Large intestine (tissue), 3 donors: ENCODE data around the gene CARD8. TPM values are rescaled to one million over a fixed set of nuclear protein-coding genes. Genes with fewer than 3 reads are reported as not detected.

Experiments used
- DNase-seq, 2 donors: peaks; one replicate each; pipeline versions ENCODE4 v3.0.0 to v3.0.0-alpha.2; 2013
- H3K27ac ChIP-seq: one replicate; pipeline ENCODE4 v1.5.1; 2013; ENCODE audit warnings: low read length
- H3K27me3 ChIP-seq: 2 replicates; pipeline ENCODE4 v1.6.1; 2013; ENCODE audit warnings: low read length; ENCODE audit not compliant: control insufficient read depth, insufficient read depth
- H3K36me3 ChIP-seq: 2 replicates; pipeline ENCODE4 v1.6.1; 2013; ENCODE audit warnings: low read length; ENCODE audit not compliant: control insufficient read depth, insufficient read depth
- H3K4me1 ChIP-seq: one replicate; pipeline ENCODE4 v1.6.1; 2013; ENCODE audit warnings: low read length; ENCODE audit not compliant: control insufficient read depth, insufficient read depth
- H3K4me3 ChIP-seq: one replicate; pipeline ENCODE4 v1.5.1; 2013; ENCODE audit warnings: low read length
- H3K9me3 ChIP-seq: one replicate; pipeline ENCODE4 v1.6.1; 2013; ENCODE audit warnings: mild to moderate bottlenecking, low read depth, low read length, moderate library complexity; ENCODE audit not compliant: control insufficient read depth
- WGBS: methylation state at CpG from one replicate; pipeline ENCODE4 v1.1.5; 2013; ENCODE audit warnings: low lambda C conversion rate; ENCODE audit not compliant: insufficient coverage; 5-methylcytosine and 5-hydroxymethylcytosine counted together
- polyA plus RNA-seq: library from polyadenylated mRNA; unstranded; fragments of 120-200 nt; gene quantifications from one replicate; pipeline ENCODE4 v1.2.1, GENCODE V29; 2013

The CARD8 gene
- polyA plus RNA-seq, 1 donor, result 40.9 TPM

DNA sequence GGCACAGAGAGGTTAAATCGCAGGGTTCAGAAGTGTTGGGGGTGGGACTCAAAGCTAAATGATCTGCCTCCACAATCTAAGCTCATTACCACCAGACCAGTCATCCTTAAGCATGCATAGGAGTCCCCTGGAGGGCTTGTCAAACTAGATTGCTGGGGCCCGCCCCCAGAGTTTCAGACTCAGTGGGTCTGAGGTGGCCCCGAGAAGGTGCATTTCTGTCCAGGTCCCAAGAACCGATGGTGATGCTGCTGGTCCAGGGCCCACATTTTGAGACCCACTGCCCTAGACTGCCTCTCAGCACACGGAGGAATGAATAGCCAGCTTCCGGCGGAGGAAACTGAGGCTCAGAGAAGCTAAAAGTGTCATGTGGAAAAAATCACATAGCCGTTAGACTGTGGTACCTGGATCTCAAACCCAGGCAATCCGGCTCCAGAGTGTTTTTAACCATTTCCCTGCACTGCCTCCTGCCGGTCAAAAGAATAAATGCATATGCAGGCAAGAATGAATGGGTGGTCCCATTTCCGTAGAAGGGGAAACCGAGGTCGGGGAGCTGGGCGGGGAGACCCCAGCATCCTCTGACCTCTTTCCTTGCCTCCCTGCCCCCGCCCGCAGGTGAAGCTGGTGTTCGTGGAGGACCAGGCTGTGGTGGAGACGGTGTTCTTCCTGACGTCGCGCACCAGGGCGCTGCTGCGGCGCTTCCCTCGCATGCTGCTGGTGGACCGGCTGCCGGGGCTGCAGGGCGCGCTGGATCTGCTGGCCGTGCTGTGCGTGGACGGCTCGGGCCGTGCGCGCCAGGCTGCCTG lies 61.5 kb downstream of the CARD8 start:
- no peak overlapping the region for H3K4me3 ChIP-seq
- DNase-seq, result no peak

DNA sequence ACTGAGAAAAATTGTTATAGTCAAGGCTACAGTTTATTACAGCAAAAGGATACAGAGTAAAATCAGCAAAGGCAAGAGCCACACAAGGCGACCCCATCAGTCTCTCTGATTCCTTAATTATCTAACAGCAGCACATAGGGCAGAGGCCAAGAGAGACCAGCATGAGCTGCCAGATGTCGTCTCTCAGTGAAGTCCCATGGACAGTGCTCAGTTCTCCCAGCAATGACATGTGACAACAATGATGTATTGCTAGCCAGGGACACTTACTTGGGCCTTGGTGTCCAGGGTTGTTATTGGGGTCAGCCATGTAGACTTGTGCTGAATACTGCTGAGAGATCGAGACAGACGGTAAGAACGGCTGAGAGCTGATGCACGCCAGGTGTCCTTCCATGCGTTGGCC lies 63.0 kb downstream of the CARD8 start:
- no peaks in the 10 kb centered on the region for H3K27me3 ChIP-seq
- no peak overlapping the region for H3K27ac ChIP-seq
- no peaks in the 10 kb centered on the region for H3K4me1 ChIP-seq
- H3K36me3 ChIP-seq, result peaks cover 12% of the 10 kb centered on the region
- no peak overlapping the region for H3K4me3 ChIP-seq
- no peak for DNase-seq
- no CpG with 5 or more reads among the region's 7 CpGs for WGBS
- no peaks in the 10 kb centered on the region for H3K9me3 ChIP-seq

More for the DNA sequence above, 61.5 kb downstream of the CARD8 start:
- H3K4me1 ChIP-seq, result no peaks in the 10 kb centered on the region
- no peaks in the 10 kb centered on the region for H3K27me3 ChIP-seq
- H3K9me3 ChIP-seq, result no peaks in the 10 kb centered on the region
- H3K27ac ChIP-seq, result no peak overlapping the region
- peaks cover 7% of the 10 kb centered on the region for H3K36me3 ChIP-seq
- 42% methylated on average over 2 of the region's 36 CpGs for WGBS

DNA sequence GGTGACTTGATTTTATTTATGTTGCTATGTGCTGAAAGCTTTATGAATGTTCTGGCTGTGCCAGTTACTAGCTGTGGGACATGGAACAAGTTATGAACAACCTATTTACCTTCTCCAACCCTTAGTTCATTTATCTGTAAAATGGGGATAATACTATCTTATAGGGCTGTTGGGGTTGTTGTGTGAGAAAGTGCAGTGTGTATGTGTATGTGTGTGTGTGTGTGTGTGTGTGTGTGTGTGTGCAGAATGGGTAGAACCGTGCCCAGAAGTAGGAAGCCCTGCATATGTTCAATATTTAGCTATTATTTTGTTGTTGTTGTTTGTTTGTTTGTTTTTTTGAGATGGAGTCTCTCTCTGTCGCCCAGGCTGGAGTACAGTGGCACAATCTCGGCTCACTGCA lies 64.8 kb downstream of the CARD8 start:
- H3K4me3 ChIP-seq, result no peak overlapping the region
- no peak overlapping the region for H3K27ac ChIP-seq
- H3K4me1 ChIP-seq, result no peaks in the 10 kb centered on the region
- H3K36me3 ChIP-seq, result peaks cover 12% of the 10 kb centered on the region
- DNase-seq, result no peak
- H3K9me3 ChIP-seq, result no peaks in the 10 kb centered on the region
- H3K27me3 ChIP-seq, result no peaks in the 10 kb centered on the region
- WGBS, result 100% methylated on average over 1 of the region's 3 CpGs

DNA sequence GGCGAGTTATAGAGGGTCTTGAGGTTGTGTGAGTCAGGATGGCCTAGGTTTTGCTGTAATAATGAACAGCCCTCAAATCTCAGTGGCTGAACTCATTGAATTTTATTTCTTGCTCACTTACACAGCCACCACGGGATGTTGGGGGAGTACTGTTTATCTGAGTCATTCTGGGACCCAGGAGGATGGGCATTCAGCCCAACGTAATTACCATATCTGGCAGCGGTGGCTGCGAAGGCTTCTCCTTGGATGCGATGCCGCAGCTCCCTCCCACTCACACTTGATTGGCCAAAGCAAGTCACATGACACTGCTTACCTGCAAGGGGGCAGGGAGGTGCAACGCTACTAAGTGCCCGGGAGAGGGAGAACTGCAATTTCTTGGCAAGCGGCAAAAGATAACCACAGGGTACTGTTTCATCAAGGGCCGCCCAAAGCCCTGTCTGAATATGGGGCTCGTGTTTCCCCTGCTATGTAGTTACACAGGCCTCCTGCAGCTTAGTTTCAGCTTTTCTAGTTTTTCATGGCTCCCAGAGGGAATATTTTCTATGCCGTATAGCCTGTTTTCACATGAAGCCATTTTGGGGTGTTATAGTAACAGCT lies 65.3 kb downstream of the CARD8 start:
- Histone ChIP-seq H3K36me3 (peaks cover 12% of the 10 kb centered on the region), H3K4me1 (no peaks in the 10 kb centered on the region), H3K4me3 (no peak overlapping the region), H3K27me3 (no peaks in the 10 kb centered on the region), H3K27ac (no peak overlapping the region), H3K9me3 (no peaks in the 10 kb centered on the region)
- WGBS, result 80% methylated on average over 1 of the region's 13 CpGs
- no peak for DNase-seq

DNA sequence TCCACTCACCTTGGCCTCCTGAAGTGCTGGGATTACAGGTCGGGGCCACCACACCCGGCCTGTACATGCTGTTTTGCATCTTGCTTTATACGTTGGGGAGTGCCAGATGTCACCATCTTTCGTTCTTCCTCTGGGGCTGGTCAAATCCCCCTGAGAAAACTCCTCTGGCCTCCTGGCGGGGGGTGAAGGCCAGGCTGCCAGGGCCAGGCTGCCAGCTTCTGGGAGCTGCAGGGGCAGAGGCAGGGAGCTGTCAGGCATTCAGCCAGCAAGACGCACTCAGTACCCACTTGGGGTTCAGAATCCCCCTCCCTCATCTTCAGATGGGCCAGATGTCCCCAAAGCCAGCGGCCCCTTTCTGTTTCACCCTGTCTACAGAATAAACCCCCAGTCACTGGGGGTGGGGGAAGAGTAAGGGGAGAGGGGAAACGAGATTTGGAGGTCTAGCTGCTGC lies 69.1 kb downstream of the CARD8 start:
- Histone ChIP-seq H3K4me3 (no peak overlapping the region), H3K4me1 (no peaks in the 10 kb centered on the region), H3K36me3 (peaks cover 12% of the 10 kb centered on the region), H3K9me3 (peaks cover 6% of the 10 kb centered on the region), H3K27ac (no peak overlapping the region), H3K27me3 (no peaks in the 10 kb centered on the region)
- no peak for DNase-seq
- no CpG with 5 or more reads among the region's 8 CpGs for WGBS

DNA sequence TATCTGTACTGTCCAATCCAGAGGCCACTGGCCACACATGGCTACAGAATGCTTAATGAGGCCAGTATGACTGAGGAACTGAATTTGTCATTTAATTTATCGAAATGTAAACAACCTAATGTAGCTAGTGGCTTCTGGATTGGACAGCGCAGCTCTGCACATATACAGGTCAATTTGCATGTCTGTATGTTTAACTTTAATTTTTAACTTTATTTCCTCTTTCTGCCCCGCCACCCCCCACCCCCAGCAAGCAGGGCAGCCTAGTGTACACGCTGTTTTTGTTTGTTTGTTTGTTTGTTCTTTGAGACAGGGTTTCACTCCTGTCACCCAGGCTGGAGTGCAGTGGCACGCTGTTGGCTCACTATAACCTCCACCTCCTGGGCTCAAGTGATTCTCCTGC lies 69.7 kb downstream of the CARD8 start:
- Histone ChIP-seq H3K4me3 (no peak overlapping the region), H3K4me1 (no peaks in the 10 kb centered on the region), H3K9me3 (peaks cover 8% of the 10 kb centered on the region), H3K27ac (no peak overlapping the region), H3K36me3 (peaks cover 11% of the 10 kb centered on the region), H3K27me3 (no peaks in the 10 kb centered on the region)
- DNase-seq, result no peak
- no CpG with 5 or more reads among the region's 5 CpGs for WGBS

DNA sequence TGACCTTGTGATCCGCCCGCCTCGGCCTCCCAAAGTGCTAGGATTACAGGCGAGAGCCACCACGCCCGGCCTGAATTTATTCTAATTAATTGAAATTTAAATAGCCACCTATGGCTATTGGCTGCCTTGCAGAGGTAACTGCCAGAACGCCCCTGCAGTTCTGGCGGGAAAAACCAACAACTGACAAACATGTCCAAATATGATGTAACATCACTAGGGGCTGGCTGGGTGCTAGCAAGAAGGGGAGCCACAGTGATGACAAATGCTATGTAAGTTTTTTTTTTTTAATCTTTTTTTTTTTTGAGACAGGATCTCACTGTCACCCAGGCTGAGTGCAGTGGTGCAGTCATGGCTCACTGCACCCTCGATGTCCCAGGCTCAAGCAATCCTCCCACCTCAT lies 72.4 kb downstream of the CARD8 start:
- Histone ChIP-seq H3K4me1 (no peaks in the 10 kb centered on the region), H3K27ac (no peak overlapping the region), H3K27me3 (no peaks in the 10 kb centered on the region), H3K9me3 (peaks cover 8% of the 10 kb centered on the region), H3K4me3 (no peak overlapping the region), H3K36me3 (peaks cover 8% of the 10 kb centered on the region)
- DNase-seq, result no peak
- WGBS, result no CpG with 5 or more reads among the region's 9 CpGs

DNA sequence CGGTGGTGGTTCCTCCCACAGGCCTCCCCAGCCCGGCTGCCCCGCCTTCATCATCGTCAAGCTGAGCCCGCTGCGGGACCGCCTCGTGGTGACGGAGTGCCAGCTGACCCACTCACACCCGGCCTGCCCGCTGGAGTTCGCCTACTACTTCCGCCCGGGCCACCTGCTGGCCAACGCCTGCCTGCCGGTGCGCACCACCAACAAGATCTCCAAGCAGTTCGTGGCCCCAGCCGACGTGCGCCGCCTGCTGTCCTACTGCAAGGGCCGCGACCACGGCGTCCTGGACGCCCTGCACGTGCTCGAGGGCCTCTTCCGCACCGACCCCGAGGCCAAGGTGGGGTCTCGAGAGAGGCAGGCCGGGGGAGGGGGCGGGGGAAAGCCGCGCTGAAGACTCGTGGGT lies 73.3 kb downstream of the CARD8 start:
- Histone ChIP-seq H3K9me3 (peaks cover 8% of the 10 kb centered on the region), H3K27me3 (no peaks in the 10 kb centered on the region), H3K36me3 (peaks cover 5% of the 10 kb centered on the region), H3K27ac (no peak overlapping the region), H3K4me3 (no peak overlapping the region), H3K4me1 (no peaks in the 10 kb centered on the region)
- no peak for DNase-seq
- WGBS, result no CpG with 5 or more reads among the region's 38 CpGs

DNA sequence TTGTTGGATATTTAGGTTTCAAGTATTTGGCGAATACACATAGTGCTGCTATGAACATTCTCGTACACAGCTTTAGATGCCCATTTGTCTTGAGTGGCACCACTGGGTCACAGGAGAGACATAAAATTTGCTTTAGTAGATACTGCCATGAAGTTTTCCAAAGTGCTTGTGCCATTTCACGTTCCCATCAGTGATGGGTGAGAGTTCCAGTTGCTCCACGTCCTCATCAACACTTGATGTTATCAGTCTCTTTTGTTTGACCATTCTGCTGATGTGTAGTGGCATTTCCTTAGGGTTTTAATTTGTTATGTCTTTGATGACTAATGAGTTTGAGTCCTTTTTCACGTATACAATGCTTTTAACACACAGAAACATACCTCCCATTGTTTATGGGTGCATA lies 74.2 kb downstream of the CARD8 start:
- Histone ChIP-seq H3K27me3 (no peaks in the 10 kb centered on the region), H3K4me3 (no peak overlapping the region), H3K4me1 (no peaks in the 10 kb centered on the region), H3K9me3 (peaks cover 8% of the 10 kb centered on the region), H3K36me3 (peaks cover 5% of the 10 kb centered on the region), H3K27ac (no peak overlapping the region)
- no peak for DNase-seq
- WGBS, result no CpG with 5 or more reads among the region's 5 CpGs

DNA sequence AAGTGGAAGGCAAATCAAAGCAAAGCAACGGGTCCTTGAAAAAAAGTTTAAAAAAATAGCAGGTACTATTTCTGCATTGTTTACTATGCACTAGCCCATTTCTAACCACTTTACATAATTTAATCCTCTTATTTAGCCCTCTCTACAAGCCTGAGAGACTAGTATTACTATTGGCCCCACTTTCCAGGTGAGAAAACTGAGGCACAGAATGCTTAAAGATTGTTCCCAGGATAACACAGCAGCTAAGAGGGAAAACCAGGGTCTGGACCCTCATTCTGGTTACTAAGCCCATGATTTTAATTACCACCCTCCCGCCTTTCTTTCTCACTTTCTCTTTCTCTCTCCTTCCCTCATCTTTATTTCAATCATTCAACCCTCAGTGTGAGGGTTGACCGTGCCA lies 79.5 kb downstream of the CARD8 start:
- 100% methylated on average over 2 of the region's 3 CpGs for WGBS
- Histone ChIP-seq H3K27me3 (no peaks in the 10 kb centered on the region), H3K4me1 (no peaks in the 10 kb centered on the region), H3K36me3 (peaks cover 31% of the 10 kb centered on the region), H3K27ac (no peak overlapping the region), H3K9me3 (peaks cover 6% of the 10 kb centered on the region), H3K4me3 (no peak overlapping the region)
- no peak for DNase-seq

DNA sequence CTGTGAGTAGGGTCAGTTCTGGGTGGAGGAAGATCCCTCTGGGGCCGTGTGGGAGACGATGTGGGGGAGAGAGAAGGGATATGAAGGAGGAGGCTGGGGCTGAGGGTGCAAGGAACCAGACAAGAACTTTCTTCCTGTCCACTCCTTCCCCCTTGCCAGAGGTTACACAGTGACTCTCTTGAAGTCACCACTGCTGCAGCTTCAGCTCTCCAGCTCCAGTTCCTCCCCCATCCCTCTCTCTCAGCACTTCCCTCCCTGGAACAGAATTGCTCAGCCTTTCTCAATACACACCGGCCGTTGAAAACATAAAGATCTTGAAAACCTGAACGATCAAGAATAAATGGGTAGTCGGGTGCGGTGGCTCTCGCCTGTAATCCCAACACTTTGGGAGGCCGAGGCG lies 80.1 kb downstream of the CARD8 start:
- Histone ChIP-seq H3K27me3 (no peaks in the 10 kb centered on the region), H3K9me3 (peaks cover 4% of the 10 kb centered on the region), H3K4me3 (no peak overlapping the region), H3K36me3 (peaks cover 31% of the 10 kb centered on the region), H3K4me1 (no peaks in the 10 kb centered on the region), H3K27ac (no peak overlapping the region)
- no CpG with 5 or more reads among the region's 10 CpGs for WGBS
- no peak for DNase-seq
